OCI-LY3 (cell line): ENCODE data around the gene ENSA.
A peak's percentile ranks its signal among the peaks of the same experiment; 100 is the strongest.
"Not testable (repeated sequence)": the region's sequence is repeated elsewhere in the genome, so short reads cannot be mapped to it uniquely, and the experiment has no call there.

Experiments
- H2AFZ ChIP-seq: fragments of 200-600, 300-600 bp; shearing (Covaris generic); 2 replicates; pipeline ENCODE4 v1.6.0; 2014; ENCODE audit warnings: antibody characterized with exemption, low read depth, low read length
- H3K27ac ChIP-seq: fragments of 200-600, 300-600 bp; sonication (generic); 2 replicates; pipeline ENCODE4 v1.5.1; 2014; ENCODE audit warnings: mild to moderate bottlenecking, low read length, moderate library complexity, mixed read lengths
- H3K27me3 ChIP-seq: fragments of 200-600, 300-600 bp; sonication (generic); 2 replicates; pipeline ENCODE4 v1.6.1; 2014; ENCODE audit warnings: low read depth, low read length, mixed read lengths
- H3K36me3 ChIP-seq: fragments of 200-600, 300-600 bp; sonication (generic); replicated peaks from 2 replicates; pipeline ENCODE3; 2014; ENCODE audit warnings: low read depth, low read length, mixed read lengths
- H3K4me1 ChIP-seq: fragments of 300-600, 200-600 bp; sonication (generic); 2 replicates; pipeline ENCODE4 v1.6.1; 2014; ENCODE audit warnings: low read length, mixed read lengths
- H3K4me2 ChIP-seq: fragments of 200-600, 300-600 bp; sonication (generic); 2 replicates; pipeline ENCODE4 v1.6.1; 2014; ENCODE audit warnings: low read length, mixed read lengths
- H3K4me3 ChIP-seq: fragments of 300-600, 200-600 bp; sonication (generic); 2 replicates; pipeline ENCODE4 v1.5.1; 2014; ENCODE audit warnings: antibody characterized with exemption, mild to moderate bottlenecking, low read length, moderate library complexity
- H3K79me2 ChIP-seq: fragments of 300-600, 200-600 bp; shearing (Covaris generic); 2 replicates; pipeline ENCODE4 v1.6.1; 2014; ENCODE audit warnings: mild to moderate bottlenecking, low read length, mixed read lengths
- H3K9ac ChIP-seq: fragments of 300-600, 200-600 bp; shearing (Covaris generic); 2 replicates; pipeline ENCODE4 v1.6.0; 2014; ENCODE audit warnings: mild to moderate bottlenecking, low read length, moderate library complexity
- H3K9me3 ChIP-seq: fragments of 200-600, 300-600 bp; shearing (Covaris generic); 2 replicates; pipeline ENCODE4 v1.6.1; 2014; ENCODE audit warnings: low read length, mixed read lengths; ENCODE audit not compliant: insufficient read depth
- H4K20me1 ChIP-seq: fragments of 200-600, 300-600 bp; sonication (generic); 2 replicates; pipeline ENCODE4 v1.6.1; 2016; ENCODE audit warnings: low read length, mixed read lengths; ENCODE audit not compliant: insufficient read depth
- EZH2phosphoT487 ChIP-seq: fragments of 200-600 bp; shearing (Covaris generic); IDR thresholded peaks from 2 replicates; pipeline ENCODE4 v1.6.1; 2018; ENCODE audit warnings: antibody characterized with exemption, mixed run types, low read depth
- TF ChIP-seq, protein P1 (sequence below): fragments of 200-600, 300-600 bp; sonication (generic); IDR thresholded peaks from 2 replicates; pipeline ENCODE4 v1.5.1; 2014; ENCODE audit warnings: antibody characterized with exemption, low read length, low read depth

Gene ENSA

GRCh38 chr1:150575518-150576366 is 53.7 kb downstream of the ENSA start:
- peak overlapping the region; percentile 89 for H3K27ac ChIP-seq
- peak overlapping the region; percentile 81 for H3K4me3 ChIP-seq
- H3K9me3 ChIP-seq, result no peaks in the 10 kb centered on the region
- H3K79me2 ChIP-seq, result peaks cover 95% of the 10 kb centered on the region
- H3K4me2 ChIP-seq, result peak overlapping the region; percentile 94
- H3K4me1 ChIP-seq, result peaks cover 59% of the 10 kb centered on the region
- no peak for TF ChIP-seq EZH2phosphoT487
- TF ChIP-seq, protein P1, sequence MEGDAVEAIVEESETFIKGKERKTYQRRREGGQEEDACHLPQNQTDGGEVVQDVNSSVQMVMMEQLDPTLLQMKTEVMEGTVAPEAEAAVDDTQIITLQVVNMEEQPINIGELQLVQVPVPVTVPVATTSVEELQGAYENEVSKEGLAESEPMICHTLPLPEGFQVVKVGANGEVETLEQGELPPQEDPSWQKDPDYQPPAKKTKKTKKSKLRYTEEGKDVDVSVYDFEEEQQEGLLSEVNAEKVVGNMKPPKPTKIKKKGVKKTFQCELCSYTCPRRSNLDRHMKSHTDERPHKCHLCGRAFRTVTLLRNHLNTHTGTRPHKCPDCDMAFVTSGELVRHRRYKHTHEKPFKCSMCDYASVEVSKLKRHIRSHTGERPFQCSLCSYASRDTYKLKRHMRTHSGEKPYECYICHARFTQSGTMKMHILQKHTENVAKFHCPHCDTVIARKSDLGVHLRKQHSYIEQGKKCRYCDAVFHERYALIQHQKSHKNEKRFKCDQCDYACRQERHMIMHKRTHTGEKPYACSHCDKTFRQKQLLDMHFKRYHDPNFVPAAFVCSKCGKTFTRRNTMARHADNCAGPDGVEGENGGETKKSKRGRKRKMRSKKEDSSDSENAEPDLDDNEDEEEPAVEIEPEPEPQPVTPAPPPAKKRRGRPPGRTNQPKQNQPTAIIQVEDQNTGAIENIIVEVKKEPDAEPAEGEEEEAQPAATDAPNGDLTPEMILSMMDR, result no peak
- H4K20me1 ChIP-seq, result peaks cover 73% of the 10 kb centered on the region
- H3K27me3 ChIP-seq, result no peaks in the 10 kb centered on the region
- peaks cover 72% of the 10 kb centered on the region for H3K36me3 ChIP-seq
- peak overlapping the region; percentile 99 for H3K9ac ChIP-seq
- no peak overlapping the region for H2AFZ ChIP-seq

DNA sequence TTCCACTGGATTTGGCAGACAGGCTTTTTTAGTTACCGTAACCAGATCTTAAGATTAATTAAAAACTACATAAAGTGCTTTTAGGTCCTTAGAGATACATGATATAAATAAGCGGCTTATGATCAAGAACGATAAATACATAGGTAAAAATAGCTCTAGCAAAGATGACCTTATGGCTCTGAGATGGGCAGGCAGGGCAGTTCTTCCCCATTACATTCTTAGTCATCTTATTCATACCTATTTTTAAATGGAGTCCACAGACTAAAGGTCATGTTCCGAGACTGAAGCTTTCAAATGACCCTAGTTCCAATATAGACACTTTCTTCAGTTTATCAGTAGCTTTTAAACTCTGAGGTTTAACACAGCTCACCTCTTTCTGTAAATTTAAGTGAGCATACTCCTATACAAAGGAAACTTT is 54.3 kb downstream of the ENSA start:
- Histone ChIP-seq H3K9me3 (no peaks in the 10 kb centered on the region), H3K4me1 (peaks cover 62% of the 10 kb centered on the region), H3K27ac (peak overlapping the region; percentile 89), H3K79me2 (peaks cover 97% of the 10 kb centered on the region), H3K36me3 (peaks cover 77% of the 10 kb centered on the region), H3K4me2 (peak overlapping the region; percentile 94), H4K20me1 (peaks cover 73% of the 10 kb centered on the region), H3K27me3 (no peaks in the 10 kb centered on the region), H2AFZ (no peak overlapping the region), H3K4me3 (peak overlapping the region; percentile 81), H3K9ac (peak overlapping the region; percentile 99)
- TF ChIP-seq, protein P1, result no peak
- no peak for TF ChIP-seq EZH2phosphoT487

- Histone ChIP-seq H3K4me2 (peak overlapping the region; percentile 94), H3K79me2 (peaks cover 99% of the 10 kb centered on the region), H3K4me3 (peak overlapping the region; percentile 81), H3K9me3 (no peaks in the 10 kb centered on the region), H3K27ac (peak overlapping the region; percentile 89), H3K27me3 (no peaks in the 10 kb centered on the region), H3K4me1 (peaks cover 65% of the 10 kb centered on the region), H2AFZ (no peak overlapping the region), H3K9ac (peak overlapping the region; percentile 99), H3K36me3 (peaks cover 80% of the 10 kb centered on the region), H4K20me1 (peaks cover 73% of the 10 kb centered on the region)
- TF ChIP-seq, protein P1, result no peak
- no peak for TF ChIP-seq EZH2phosphoT487
Observed at GRCh38 chr1:150574260-150575071, 54.9 kb downstream of the ENSA start.

- Histone ChIP-seq H3K27ac (peak overlapping the region; percentile 89), H3K4me2 (peak overlapping the region; percentile 94), H3K9ac (peak overlapping the region; percentile 34), H4K20me1 (peaks cover 67% of the 10 kb centered on the region), H3K4me1 (peaks cover 73% of the 10 kb centered on the region), H3K4me3 (peak overlapping the region; percentile 43), H3K79me2 (peaks cover 99% of the 10 kb centered on the region), H3K36me3 (peaks cover 76% of the 10 kb centered on the region)
- not testable (repeated sequence) for H2AFZ ChIP-seq, H3K9me3 ChIP-seq, H3K27me3 ChIP-seq
Observed at GRCh38 chr1:150573648-150574071, 55.8 kb downstream of the ENSA start.
